ENCODE data around the gene PDHB. TPM values are rescaled to one million over a fixed set of nuclear protein-coding genes. Genes with fewer than 3 reads are reported as not detected.

The PDHB gene
- total and polyA plus RNA-seq, 7 donors = 105 to 158 (median 131) TPM

DNA sequence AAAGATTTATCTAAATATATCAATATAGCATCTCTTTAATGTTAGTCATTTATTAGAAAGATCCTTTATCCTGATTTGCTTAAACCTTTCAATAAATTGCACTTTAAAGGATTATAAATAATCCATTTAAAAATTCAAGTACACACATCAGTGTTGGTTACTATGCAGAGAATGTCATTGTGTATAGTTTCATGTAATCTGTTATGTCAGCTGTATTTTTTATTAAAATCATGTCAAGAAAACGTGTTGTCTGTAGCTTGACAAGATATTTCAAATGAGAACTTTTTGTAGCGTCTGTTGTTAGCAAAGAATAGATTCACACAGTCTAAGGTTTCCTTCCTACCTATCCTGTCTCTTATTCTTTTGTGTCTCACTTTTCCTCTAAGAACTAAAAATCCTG lies 7.8 kb downstream of the PDHB start:
- Histone ChIP-seq H3K27me3 (ENCODE audit: insufficient read depth in 3 of 3, low read length in 2 of 3) (no peaks in the 10 kb centered on the region), H3K4me3 (no peak overlapping the region), H3K4me1 (no peaks in the 10 kb centered on the region), H3K36me3 (ENCODE audit: insufficient read depth in 1 of 2, low read depth in 1 of 2) (peaks cover 21 to 97% of the 10 kb centered on the region in 2 donors), H3K27ac (no peak overlapping the region), H3K9me3 (no peaks in the 10 kb centered on the region)
- 62 to 66% (median 64%) methylated on average over 2 of the region's 2 CpGs for WGBS, 3 donors
- no peak for DNase-seq
- ATAC-seq = no peak
- intact Hi-C loops (cut with DNase I) = no loop called here
- TF ChIP-seq, protein P1, sequence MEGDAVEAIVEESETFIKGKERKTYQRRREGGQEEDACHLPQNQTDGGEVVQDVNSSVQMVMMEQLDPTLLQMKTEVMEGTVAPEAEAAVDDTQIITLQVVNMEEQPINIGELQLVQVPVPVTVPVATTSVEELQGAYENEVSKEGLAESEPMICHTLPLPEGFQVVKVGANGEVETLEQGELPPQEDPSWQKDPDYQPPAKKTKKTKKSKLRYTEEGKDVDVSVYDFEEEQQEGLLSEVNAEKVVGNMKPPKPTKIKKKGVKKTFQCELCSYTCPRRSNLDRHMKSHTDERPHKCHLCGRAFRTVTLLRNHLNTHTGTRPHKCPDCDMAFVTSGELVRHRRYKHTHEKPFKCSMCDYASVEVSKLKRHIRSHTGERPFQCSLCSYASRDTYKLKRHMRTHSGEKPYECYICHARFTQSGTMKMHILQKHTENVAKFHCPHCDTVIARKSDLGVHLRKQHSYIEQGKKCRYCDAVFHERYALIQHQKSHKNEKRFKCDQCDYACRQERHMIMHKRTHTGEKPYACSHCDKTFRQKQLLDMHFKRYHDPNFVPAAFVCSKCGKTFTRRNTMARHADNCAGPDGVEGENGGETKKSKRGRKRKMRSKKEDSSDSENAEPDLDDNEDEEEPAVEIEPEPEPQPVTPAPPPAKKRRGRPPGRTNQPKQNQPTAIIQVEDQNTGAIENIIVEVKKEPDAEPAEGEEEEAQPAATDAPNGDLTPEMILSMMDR (IDR thresholded peaks at IDR 0.05) = no peak

GRCh38 chr3:58424613-58425012 lies 9.0 kb downstream of the PDHB start:
- Histone ChIP-seq H3K4me1 (no peaks in the 10 kb centered on the region), H3K27me3 (ENCODE audit: insufficient read depth in 3 of 3, low read length in 2 of 3) (no peaks in the 10 kb centered on the region), H3K9me3 (no peaks in the 10 kb centered on the region), H3K27ac (no peak overlapping the region), H3K4me3 (no peak overlapping the region), H3K36me3 (ENCODE audit: insufficient read depth in 1 of 2, low read depth in 1 of 2) (peaks cover 17 to 92% of the 10 kb centered on the region in 2 donors)
- 57 to 67% (median 59%) methylated on average over 8 of the region's 8 CpGs for WGBS, 3 donors
- ATAC-seq = no peak
- intact Hi-C loops (cut with DNase I) = no loop called here
- no peak for DNase-seq
- TF ChIP-seq, protein P1 (IDR thresholded peaks at IDR 0.05) = no peak

DNA sequence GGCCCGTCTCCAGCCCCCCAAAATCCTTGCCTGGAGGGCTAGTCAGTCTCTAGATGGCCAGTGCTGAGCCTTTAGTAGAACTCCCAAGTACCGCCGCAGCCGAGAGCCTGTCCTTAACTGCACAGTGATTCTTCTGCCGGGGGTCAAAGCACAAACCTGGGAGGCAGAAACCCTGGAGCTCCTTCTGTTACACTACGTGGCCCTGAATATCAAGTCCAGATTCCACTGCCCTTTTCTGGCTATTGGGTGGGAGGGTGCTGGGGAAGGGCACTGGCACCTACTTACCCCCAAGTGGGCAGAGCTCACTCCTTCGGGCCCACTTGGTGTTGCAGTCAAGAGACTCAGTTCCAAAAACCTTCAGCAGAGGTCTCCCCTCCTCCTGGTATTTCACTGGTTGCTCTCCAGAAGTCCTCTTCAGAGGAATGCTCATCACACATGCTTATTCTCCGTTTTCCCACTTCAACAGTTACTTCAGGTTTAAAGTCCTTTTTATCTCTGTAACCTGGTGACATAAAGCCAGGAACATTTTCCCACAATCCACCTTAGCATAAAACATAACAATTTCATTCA lies 10.8 kb downstream of the PDHB start:
- peaks cover 8 to 78% of the 10 kb centered on the region in 2 donors for H3K36me3 ChIP-seq (ENCODE audit: insufficient read depth in 1 of 2, low read depth in 1 of 2)
- no peaks in the 10 kb centered on the region for H3K9me3 ChIP-seq
- no peak overlapping the region for H3K4me3 ChIP-seq
- DNase-seq (no peak), ATAC-seq (no peak)
- intact Hi-C loops (cut with DNase I) = no loop called here
- no peaks in the 10 kb centered on the region for H3K4me1 ChIP-seq
- no peaks in the 10 kb centered on the region for H3K27me3 ChIP-seq (ENCODE audit: insufficient read depth in 3 of 3, low read length in 2 of 3)
- TF ChIP-seq, protein P1 (IDR thresholded peaks at IDR 0.05) = peak; percentile 10
- 73 to 76% (median 74%) methylated on average over 8 of the region's 8 CpGs for WGBS, 3 donors
- H3K27ac ChIP-seq = no peak overlapping the region

DNA sequence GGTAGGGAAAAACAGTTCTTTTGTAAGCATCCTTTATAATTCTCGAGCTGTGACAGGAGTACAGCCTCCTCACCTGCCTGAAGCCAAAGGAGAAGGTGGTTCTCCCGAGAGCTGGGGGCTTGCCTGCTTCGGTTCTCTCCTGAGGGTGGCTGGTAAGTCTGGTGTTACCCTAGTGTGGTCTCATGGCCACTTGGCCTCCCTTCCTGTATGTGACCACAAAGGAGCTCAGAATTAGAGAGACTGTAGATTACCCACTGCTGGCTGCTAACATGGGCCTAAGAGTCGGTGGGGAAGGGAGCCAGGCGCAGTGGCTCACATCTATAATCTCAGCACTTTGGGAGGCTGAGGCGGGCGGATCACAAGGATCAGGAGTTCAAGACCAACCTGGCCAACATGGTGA lies 12.6 kb downstream of the PDHB start:
- intact Hi-C loops (cut with DNase I) = no loop called here
- no peaks in the 10 kb centered on the region for H3K27me3 ChIP-seq (ENCODE audit: insufficient read depth in 3 of 3, low read length in 2 of 3)
- no peaks in the 10 kb centered on the region for H3K4me1 ChIP-seq
- DNase-seq (no peak), ATAC-seq (no peak)
- no peak overlapping the region for H3K27ac ChIP-seq
- WGBS, 3 donors = 65 to 84% (median 83%) methylated on average over 6 to 7 of the region's 7 CpGs
- TF ChIP-seq, protein P1 (IDR thresholded peaks at IDR 0.05) = no peak
- H3K9me3 ChIP-seq = no peaks in the 10 kb centered on the region
- no peak overlapping the region for H3K4me3 ChIP-seq
- peaks cover 8 to 72% of the 10 kb centered on the region in 2 donors for H3K36me3 ChIP-seq (ENCODE audit: insufficient read depth in 1 of 2, low read depth in 1 of 2)
